NCI-H2081 (cell line): ENCODE results near the gene BLNK.

Experiments used
- DNase-seq, 2 experiments: peaks; one replicate each; lab custom pipeline; 2025; lab: John Stamatoyannopoulos, UW

BLNK gene

GRCh38 chr10:96288151-96288621 lies 16.8 kb upstream of the BLNK start:
- DNase-seq: no peak

DNA sequence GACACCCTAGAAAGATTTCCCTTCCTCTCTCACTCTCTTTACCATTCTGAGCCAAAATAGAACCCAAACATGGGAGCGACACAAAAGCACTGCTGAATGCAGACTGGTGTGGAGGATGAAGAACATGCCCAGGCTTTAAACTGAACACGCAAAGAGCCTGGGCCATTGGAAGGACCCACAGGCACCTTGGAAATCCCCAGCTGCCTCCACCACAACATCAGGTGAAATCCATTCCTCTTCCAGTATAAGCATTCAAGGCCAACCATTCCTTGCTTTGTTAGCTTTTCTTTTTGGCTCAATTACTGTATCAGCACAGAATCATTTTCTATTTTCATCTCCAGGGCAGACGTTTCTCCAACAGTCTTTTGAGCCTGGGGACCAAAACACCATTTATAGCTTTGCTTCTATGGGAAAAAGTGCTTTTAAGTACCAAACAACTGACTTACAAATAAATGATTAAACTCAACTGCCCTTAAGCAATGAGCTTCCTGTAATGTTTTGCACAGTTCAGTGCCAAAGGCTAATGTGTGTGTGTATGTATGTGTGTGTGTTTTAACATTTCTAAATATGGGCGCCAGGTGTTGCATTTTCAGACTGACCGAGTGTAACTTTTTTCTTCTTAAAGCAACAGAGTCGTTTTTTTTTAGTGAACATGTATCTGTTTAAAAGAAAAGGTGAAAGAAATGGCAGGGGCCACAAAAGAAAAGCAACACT lies 16.2 kb upstream of the BLNK start:
- DNase-seq: peak; percentile 24 to 76

- DNase-seq: no peak
These were observed 14.0 kb upstream of the BLNK start for GRCh38 chr10:96285331-96285752.

GRCh38 chr10:96283756-96284155 lies 12.4 kb upstream of the BLNK start:
- DNase-seq: no peak

DNA sequence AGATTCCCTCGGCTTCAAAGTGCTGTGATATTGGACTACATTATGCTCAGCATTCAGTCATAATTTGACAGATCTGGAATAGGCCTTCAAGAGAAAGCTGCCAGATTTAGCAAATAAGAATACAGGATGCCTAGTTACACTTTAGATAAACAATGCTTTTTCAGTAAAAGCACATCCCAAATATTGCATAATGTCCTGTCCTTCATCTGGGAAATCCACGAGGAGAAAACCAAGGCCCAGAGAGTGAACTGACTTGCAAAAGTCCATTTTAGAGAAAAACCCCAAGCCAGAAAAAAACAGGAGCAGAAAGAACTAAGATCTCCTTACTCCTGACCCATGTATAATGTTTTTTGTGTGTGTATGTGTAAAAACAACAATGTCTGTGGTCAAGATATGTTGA lies 12.0 kb upstream of the BLNK start:
- DNase-seq: no peak

DNA sequence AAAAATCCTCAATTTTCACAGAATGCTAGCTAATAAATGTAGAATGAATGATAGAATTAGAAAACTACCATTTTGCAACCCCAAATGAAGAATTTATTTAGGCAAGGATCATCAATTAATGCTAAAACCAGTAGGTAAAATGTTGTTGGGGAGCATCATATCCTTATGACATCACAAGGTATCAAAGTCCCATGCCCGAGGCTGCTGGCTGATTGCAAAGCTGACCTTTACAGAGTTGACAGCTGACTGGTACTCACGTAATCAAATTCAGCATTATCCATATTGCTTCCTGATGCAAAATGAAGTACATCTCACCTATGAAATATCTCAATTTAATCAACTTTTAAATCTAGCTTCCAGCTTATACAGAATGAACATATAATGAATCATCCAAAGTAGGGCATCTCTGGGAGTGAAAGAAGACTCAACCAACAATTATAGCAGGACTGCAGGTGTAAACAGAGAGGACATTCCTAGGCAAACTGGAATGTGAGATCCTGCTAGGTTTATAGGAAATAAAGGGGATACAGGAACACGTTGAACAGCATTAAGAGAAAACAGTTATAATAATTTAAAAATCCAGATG lies 10.2 kb upstream of the BLNK start:
- DNase-seq: no peak

DNA sequence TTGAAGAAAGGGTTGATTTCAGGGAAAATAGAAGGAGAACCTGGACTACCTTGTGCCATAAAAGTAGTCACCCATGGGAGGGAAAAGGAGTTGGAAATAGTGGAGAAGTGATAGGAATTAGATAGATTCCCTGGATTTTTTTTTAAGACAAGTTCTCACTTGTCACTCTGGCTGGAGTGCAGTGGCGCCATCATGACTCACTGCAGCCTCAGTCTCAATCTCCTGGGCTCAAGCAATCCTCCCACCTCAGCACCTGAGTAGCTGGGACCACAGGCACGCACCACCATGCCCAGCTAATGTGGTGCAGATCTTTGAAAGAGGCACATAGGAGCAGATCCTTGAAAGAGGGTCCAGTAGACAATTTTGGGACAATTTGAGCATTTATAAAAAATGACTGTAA lies 9.5 kb upstream of the BLNK start:
- no peak for DNase-seq

DNA sequence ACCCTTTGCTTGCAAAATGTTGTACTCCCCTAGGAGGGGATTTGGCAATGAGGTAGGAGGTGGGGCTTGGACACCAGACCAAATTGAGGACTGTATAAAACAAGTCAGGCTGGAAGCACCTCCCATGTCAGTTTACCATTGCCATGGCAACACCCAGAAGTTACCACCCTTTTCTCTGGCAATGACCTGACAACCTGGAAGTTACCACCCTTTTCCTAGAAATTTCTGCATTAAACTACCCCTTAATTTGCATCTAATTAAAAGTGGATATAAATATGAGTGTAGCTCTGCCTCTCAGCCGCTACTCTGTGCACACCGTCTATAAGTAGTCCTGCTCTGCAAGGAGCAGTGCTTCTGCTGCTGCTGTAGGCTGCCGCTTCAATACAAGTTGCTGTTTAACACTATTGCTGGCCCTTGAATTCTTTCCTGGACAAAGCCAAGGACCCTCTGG lies 7.8 kb upstream of the BLNK start:
- no peak for DNase-seq

GRCh38 chr10:96276831-96277230 lies 5.5 kb upstream of the BLNK start:
- no peak for DNase-seq

DNA sequence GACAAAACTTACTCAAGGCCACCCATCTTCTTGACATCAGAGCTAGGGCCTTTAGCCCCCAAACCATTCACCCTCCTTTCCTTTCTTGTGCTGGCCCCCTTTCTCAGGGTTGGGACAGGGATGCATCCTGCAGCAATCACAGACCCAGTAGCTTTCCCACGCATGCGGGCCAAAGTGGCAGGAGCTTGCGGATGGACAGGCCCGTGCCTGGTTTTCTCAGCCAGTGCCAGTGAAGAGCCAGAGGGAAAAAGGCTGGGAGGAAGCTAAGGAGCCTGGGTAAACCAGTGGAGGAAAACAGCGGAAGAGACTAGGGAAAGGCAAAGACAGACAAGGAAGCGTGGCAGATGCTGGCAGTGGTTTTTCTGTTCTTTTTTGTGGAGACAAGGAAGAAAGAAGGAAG lies 5.1 kb upstream of the BLNK start:
- DNase-seq: no peak

DNA sequence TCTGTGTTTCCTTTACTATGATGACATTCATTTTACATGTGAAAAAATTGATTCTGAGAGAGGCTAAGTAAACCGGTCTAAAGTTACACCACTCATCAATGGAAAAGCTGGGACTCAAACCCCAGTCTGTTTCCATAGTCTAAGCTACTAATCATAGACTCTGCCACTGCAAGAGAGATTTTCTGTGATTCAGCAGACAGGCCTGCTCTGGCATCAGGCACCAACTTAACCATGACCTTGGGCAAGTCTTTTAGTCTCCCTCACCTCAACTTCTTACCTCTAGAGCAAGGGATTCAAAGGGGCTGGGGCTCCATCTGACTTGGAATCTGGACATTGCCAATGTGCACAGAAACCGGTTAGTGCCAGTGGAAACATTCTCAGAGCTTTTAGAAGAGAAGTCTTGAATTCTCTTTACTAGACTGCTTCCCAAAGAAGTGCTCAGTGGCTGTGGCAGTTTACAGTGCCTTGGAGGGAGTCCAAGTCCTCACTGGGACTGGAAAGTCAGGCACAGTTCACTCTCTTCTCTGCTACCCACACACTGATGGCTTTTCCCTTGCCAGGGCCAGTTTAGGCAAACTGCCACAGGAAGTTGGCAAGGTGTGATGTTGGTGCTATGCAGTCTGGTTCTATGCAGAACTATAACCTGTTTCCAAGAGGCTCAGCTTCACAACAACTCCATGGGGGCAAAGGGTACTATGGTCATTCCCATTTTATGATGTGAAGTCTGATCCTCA lies 4.5 kb upstream of the BLNK start:
- no peak for DNase-seq

DNA sequence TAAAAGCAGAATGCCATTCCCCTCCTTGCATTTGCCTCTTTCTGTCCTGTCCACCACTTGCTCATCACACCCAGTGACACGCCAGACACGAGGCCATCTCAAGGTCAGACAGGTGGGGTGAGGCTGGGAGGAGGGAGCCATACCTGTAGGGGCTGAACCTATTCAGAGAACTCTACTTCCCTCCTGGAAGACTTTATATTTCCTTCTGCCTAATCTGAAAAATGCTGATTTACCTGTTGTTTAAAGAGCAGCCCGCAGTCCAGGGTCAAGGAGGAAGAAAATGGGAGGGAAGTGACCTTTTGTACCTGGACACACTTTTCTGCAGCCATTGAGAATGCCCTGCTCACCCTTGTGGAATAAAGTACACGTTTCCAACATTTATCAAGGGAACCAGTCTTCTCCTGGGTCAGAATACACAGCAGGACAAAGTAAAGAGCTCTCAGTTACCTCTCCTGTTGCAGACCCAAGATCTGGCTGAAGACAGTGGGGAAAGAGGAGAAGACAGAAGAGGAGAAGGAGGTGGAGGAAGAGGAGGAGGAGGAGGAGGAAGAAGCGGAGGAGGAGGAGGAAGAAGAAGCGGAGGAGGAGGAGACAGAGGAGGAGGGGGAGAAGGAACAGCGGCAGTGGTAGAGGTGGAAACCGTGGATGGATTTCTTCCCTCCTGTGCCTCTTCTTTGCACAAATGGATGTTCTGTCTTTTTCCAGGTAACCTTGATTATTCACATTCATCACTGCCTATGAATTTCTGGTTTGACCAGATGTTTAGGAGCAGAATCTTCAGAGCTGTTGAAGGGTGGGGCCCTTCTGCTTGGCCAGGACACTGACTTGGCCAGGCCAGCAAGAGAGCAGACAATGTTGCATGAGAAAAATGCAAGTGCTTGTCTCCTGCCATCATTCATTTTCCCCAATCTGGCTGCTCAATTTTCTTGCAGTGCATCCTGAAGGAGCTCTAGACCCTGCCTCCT lies 1.2 kb upstream of the BLNK start:
- no peak for DNase-seq

DNA sequence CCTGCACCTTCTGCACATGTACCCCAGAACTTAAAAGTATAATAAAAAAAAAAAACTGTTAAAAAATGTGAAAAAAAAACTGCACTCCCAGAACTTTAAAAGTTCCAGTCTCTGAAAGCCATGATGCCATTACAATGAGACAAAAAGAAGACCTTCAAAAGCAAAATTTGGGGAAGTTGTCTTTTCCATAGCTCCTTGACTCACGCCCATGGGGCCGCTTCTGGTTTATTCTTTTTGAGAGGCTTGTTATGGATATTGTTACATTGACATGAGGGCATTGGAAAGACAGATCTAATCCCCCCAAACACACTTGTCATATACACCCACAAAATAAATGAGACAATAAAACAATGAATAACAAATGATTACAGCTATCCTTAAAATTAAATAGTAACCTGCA lies 798 bp downstream of the BLNK start:
- no peak for DNase-seq

- no peak for DNase-seq
These were observed 1.7 kb downstream of the BLNK start for GRCh38 chr10:96269438-96270300.

DNA sequence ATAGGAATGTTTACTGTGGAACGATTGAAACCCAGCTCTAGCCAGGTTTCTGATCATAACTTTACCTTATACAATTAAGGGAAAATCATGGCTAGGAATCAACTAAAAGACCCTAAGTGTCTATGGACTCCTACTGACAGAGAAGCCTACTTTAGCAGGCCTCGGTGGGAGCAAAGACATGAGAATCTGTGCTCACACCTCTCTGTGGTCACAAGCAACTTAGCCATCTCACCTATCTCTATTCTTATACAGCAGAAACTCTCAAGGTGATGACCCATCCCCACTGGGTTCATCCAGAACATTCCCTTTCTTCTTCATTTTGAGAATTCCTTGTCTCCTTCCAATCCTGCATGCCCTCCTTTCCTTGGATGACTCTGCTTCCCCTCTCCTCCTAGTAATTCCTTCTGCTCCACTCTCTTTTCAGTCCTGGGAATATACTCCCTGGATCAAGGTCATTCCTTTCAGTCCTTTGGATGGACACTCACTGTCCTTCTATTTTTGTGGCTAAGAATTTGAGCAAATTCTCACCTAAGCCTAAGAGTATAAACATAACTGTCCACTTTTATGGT lies 2.9 kb downstream of the BLNK start:
- no peak for DNase-seq

GRCh38 chr10:96267234-96267705 lies 4.1 kb downstream of the BLNK start:
- no peak for DNase-seq

- DNase-seq: no peak
These were observed 5.1 kb downstream of the BLNK start for GRCh38 chr10:96266118-96266770.

DNA sequence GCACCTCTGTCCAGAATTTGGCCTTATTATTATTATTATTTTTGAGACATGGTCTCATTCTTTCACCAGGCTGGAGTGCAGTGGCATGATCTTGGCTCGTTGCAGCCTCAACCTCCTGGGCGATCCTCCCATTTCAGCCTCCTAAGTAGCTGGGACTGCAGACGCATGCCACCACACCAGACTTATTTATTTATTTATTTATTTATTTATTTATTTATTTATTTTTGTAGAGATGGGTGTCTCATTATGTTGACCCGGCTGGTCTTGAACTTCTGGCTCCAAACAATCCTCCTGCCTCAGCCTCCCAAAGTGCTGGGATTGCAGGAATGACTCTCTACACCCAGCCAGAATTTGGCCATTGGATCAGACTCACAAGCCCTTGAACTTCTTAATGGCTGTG lies 6.4 kb downstream of the BLNK start:
- no peak for DNase-seq

DNA sequence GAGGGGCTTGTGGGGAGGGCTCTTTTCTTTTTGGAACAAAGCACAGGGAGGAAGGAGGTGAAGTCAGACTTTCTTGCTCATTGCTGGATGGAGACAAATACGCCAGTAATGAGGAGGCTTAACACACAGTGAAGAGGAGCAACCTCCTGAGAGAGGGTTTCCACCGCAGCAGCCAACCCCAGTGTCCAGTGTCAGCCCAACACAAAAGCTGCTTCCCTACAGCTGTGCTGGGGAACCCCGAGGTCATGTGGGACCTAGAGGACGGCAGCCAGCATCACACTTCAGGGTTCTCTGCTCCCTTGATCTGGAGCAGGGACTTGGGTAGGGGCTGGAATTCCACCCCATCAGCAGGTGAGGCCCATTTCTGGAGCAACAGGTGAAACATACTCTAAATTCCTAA lies 7.7 kb downstream of the BLNK start:
- DNase-seq: no peak

GRCh38 chr10:96263176-96263575 lies 8.2 kb downstream of the BLNK start:
- DNase-seq: no peak
